BE2C (cell line): ENCODE measurements around the gene CCR8.
"Not testable (repeated sequence)": the region's sequence is repeated elsewhere in the genome, so short reads cannot be mapped to it uniquely, and the experiment has no call there.

Source experiments
- DNase-seq: peaks from one replicate; pipeline ENCODE4 v3.0.0-alpha.2; 2020
- H3K27me3 ChIP-seq: fragments of 250-450 bp; sonication (Bioruptor Pico); 2 replicates; pipeline ENCODE4 v1.5.1; 2020; ENCODE audit warnings: mild to moderate bottlenecking
- H3K36me3 ChIP-seq: fragments of 250-450 bp; sonication (Bioruptor Pico); 2 replicates; pipeline ENCODE4 v1.5.1; 2020; ENCODE audit warnings: mild to moderate bottlenecking
- H3K4me1 ChIP-seq: fragments of 250-450 bp; sonication (Bioruptor Pico); 2 replicates; pipeline ENCODE4 v1.5.1; 2020
- H3K4me3 ChIP-seq: 2 replicates; pipeline ENCODE4 v1.5.1; 2011; ENCODE audit warnings: low read depth, low read length
- H3K9me3 ChIP-seq: fragments of 250-450 bp; sonication (Bioruptor Pico); 2 replicates; pipeline ENCODE4 v1.5.1; 2020
- TF ChIP-seq, protein P1 (sequence below): IDR thresholded peaks from 2 replicates; pipeline ENCODE4 v1.5.1; 2012; ENCODE audit warnings: mild to moderate bottlenecking, low read depth, low read length

The CCR8 gene

GRCh38 chr3:39362812-39363211 lies 33.3 kb downstream of the CCR8 start:
- Histone ChIP-seq H3K27me3 (no peaks in the 10 kb centered on the region), H3K9me3 (no peaks in the 10 kb centered on the region), H3K36me3 (no peaks in the 10 kb centered on the region), H3K4me3 (no peak overlapping the region), H3K4me1 (no peaks in the 10 kb centered on the region)
- TF ChIP-seq, protein P1, sequence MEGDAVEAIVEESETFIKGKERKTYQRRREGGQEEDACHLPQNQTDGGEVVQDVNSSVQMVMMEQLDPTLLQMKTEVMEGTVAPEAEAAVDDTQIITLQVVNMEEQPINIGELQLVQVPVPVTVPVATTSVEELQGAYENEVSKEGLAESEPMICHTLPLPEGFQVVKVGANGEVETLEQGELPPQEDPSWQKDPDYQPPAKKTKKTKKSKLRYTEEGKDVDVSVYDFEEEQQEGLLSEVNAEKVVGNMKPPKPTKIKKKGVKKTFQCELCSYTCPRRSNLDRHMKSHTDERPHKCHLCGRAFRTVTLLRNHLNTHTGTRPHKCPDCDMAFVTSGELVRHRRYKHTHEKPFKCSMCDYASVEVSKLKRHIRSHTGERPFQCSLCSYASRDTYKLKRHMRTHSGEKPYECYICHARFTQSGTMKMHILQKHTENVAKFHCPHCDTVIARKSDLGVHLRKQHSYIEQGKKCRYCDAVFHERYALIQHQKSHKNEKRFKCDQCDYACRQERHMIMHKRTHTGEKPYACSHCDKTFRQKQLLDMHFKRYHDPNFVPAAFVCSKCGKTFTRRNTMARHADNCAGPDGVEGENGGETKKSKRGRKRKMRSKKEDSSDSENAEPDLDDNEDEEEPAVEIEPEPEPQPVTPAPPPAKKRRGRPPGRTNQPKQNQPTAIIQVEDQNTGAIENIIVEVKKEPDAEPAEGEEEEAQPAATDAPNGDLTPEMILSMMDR = no peak
- DNase-seq = no peak

- not testable (repeated sequence) for H3K27me3 ChIP-seq, H3K36me3 ChIP-seq, H3K9me3 ChIP-seq, H3K4me1 ChIP-seq, H3K4me3 ChIP-seq, DNase-seq
Observed at GRCh38 chr3:39370450-39370849, 40.9 kb downstream of the CCR8 start.

DNA sequence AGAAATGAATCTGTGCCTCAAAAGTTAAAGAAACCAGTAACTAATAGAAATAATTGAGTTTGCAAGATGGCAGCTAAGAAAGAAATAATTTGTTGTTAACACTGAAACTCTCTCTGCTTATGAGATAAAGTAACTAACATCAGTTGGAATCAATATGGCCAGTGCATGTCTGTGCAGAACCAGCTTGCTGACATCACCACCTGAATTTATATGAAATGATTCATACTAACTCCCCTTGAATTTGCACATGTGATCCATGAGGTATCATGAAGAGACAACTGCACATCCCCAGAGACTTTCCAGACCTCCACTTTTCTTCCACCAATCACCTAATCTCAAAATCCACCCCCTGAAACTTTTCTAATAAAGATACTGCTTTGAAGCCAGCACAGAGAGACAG lies 43.3 kb downstream of the CCR8 start:
- TF ChIP-seq, protein P1 = no peak
- H3K4me1 ChIP-seq = no peaks in the 10 kb centered on the region
- H3K36me3 ChIP-seq = no peaks in the 10 kb centered on the region
- H3K27me3 ChIP-seq = no peaks in the 10 kb centered on the region; the same call in none of the 2 replicates
- H3K4me3 ChIP-seq = no peak overlapping the region
- DNase-seq = no peak
- no peaks in the 10 kb centered on the region for H3K9me3 ChIP-seq

DNA sequence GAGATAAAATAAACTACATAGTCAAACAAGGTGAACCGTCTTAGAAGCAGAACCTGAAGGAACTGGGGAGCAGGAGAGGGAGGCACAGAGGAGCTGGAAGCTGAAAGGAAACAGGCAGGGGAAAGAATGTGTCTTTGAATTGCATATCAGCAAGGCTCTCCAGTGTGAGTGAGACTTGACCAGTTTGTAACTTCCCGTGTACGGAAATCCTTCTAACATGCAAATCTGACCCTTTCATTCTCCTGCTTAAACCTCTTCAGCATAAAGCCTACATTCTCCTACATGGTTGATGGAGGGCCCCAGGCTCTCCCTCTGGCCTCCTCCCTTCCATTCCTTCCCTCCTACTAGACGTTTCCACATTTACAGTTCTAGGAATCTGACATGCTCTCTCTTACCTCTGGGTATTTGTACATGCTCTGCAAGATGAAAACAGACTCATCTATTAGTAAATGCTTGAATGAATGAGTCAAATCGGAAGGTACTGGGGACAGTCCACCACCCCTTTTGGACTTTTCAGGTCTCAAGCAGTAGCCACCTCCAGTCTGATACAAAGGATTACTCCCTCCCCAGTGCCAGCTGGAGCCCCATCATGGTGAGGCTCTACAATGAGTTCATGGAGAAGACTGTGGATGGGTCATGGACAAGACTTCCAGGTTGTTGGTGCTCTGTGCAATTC lies 47.6 kb downstream of the CCR8 start:
- no peak overlapping the region for H3K4me3 ChIP-seq
- H3K27me3 ChIP-seq = no peaks in the 10 kb centered on the region; the same call in none of the 2 replicates
- no peaks in the 10 kb centered on the region for H3K9me3 ChIP-seq
- no peak for DNase-seq
- H3K36me3 ChIP-seq = no peaks in the 10 kb centered on the region
- TF ChIP-seq, protein P1 = no peak
- no peaks in the 10 kb centered on the region for H3K4me1 ChIP-seq

DNA sequence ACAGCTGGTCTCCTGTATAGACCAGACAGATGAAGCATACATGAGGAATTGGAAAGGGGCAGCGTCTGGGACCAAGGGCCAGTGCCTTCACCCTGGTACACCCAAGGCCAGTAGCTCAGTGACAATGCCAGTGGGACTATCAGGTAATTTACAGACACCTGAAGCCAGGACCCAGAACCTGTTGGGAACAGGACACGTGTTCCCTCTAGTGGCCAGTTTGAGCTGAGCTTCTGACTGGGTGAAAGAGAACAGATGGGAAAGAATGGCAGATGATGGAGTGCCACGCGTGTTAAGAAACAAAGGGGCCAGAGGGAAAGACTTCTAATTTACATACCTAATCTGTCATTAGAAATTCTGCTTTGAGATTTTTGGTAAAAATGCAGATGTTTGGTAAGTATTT lies 48.6 kb downstream of the CCR8 start:
- DNase-seq = peak; percentile 24
- no peaks in the 10 kb centered on the region for H3K4me1 ChIP-seq
- TF ChIP-seq, protein P1 = peak; percentile 59
- H3K9me3 ChIP-seq = no peaks in the 10 kb centered on the region
- no peaks in the 10 kb centered on the region; the same call in none of the 2 replicates for H3K27me3 ChIP-seq
- H3K4me3 ChIP-seq = no peak overlapping the region
- H3K36me3 ChIP-seq = no peaks in the 10 kb centered on the region

DNA sequence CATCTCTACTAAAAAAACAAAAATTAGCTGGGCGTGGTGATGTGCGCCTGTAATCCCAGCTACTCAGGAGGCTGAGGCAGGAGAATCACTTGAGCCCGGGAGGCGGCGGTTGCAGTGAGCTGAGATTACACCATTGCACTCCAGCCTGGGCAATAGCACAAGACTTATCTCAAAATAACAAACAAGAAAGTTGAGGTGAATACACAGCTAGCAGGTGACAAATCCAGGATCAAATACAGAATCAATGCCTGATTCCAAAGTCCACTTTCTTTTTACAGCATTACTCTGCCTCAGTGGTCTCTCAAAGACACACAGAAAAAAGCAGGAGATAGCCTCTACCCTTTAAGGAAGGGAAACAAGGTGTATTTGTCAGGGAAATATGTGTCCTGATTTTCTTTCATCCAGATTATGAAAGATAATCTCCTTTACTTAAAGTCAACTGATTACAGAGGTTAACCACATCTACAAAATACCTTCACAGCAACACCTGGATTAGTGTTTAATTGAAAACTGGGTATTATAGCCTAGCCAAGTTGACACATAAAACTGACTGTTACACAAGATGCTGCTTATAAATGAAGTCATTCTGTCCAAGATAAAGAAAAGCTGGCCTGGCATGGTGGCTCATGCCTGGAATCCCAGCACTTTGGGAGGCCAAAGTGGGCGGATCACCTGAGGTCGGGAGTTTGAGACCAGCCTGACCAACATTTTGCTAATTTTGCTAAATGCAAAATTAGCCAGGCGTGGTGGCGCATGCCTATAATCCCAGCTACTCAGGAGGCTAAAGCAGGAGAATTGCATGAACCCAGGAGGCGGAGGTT lies 49.7 kb downstream of the CCR8 start:
- no peaks in the 10 kb centered on the region for H3K4me1 ChIP-seq
- TF ChIP-seq, protein P1 = no peak
- H3K27me3 ChIP-seq = no peaks in the 10 kb centered on the region; the same call in 1 of the 2 replicates
- no peak overlapping the region for H3K4me3 ChIP-seq
- no peaks in the 10 kb centered on the region for H3K36me3 ChIP-seq
- DNase-seq = no peak
- H3K9me3 ChIP-seq = no peaks in the 10 kb centered on the region
